Measurements from ENCODE around the gene EXOC3. TPM values are rescaled to one million over a fixed set of nuclear protein-coding genes. Genes with fewer than 3 reads are reported as not detected.

Gene EXOC3
- total RNA-seq, 2 donors from 2014 or later = 38.6 to 53.7 TPM

GRCh38 chr5:415928-416635, 26.9 kb upstream of the EXOC3 start:
- no peak for TF ChIP-seq CTCF (conservative IDR thresholded peaks at IDR 0.05)
- peak; percentile 68 for DNase-seq

GRCh38 chr5:416636-416960, 26.4 kb upstream of the EXOC3 start:
- H3K27me3 ChIP-seq (ENCODE audit: control insufficient read depth, insufficient read depth, low read length, poor library complexity, severe bottlenecking) = no peaks in the 10 kb centered on the region
- Mint-ChIP-seq H3K27ac (no peak overlapping the region), H3K27me3 (ENCODE audit: insufficient read depth) (no peaks in the 10 kb centered on the region), H3K4me1 (peaks cover 16% of the 10 kb centered on the region), H3K4me3 (no peak overlapping the region), H3K9me3 (no peaks in the 10 kb centered on the region), H3K36me3 (ENCODE audit: low read depth) (no peaks in the 10 kb centered on the region)
- H3K4me1 ChIP-seq (ENCODE audit: control insufficient read depth, insufficient read depth, low read length) = peaks cover 8% of the 10 kb centered on the region
- H3K9me3 ChIP-seq (ENCODE audit: control insufficient read depth, low read length) = no peaks in the 10 kb centered on the region
- WGBS, 2 experiments (ENCODE audit: insufficient coverage in 1 of 2, insufficient read length in 1 of 2) = 97% methylated on average over 12 to 14 of the region's 14 CpGs
- no peak for TF ChIP-seq CTCF (conservative IDR thresholded peaks at IDR 0.05)
- peak overlapping the region; percentile 47 for H3K27ac ChIP-seq (ENCODE audit: low read depth, low read length)
- no peaks in the 10 kb centered on the region for H3K36me3 ChIP-seq (ENCODE audit: control insufficient read depth, insufficient read depth, low read length)
- no peak overlapping the region for H3K9ac ChIP-seq (ENCODE audit: extremely low read depth, low read length, poor library complexity, severe bottlenecking)
- peak; percentile 35 for DNase-seq
- H3K4me3 ChIP-seq (ENCODE audit: low read length) = no peak overlapping the region

More at GRCh38 chr5:415928-416635, 26.9 kb upstream of the EXOC3 start:
- H3K27ac Mint-ChIP-seq = peak overlapping the region; percentile 37
- no peak overlapping the region for H3K4me3 Mint-ChIP-seq
- H3K27me3 ChIP-seq (ENCODE audit: control insufficient read depth, insufficient read depth, low read length, poor library complexity, severe bottlenecking) = no peaks in the 10 kb centered on the region
- peaks cover 16% of the 10 kb centered on the region for H3K4me1 Mint-ChIP-seq
- no peaks in the 10 kb centered on the region for H3K27me3 Mint-ChIP-seq (ENCODE audit: insufficient read depth)
- peaks cover 8% of the 10 kb centered on the region for H3K4me1 ChIP-seq (ENCODE audit: control insufficient read depth, insufficient read depth, low read length)
- 87 to 89% methylated on average over 19 to 24 of the region's 24 CpGs for WGBS, 2 experiments (ENCODE audit: insufficient coverage in 1 of 2, insufficient read length in 1 of 2)
- H3K9me3 ChIP-seq (ENCODE audit: control insufficient read depth, low read length) = no peaks in the 10 kb centered on the region
- H3K9me3 Mint-ChIP-seq = no peaks in the 10 kb centered on the region
- H3K36me3 Mint-ChIP-seq (ENCODE audit: low read depth) = no peaks in the 10 kb centered on the region
- H3K4me3 ChIP-seq (ENCODE audit: low read length) = no peak overlapping the region
- H3K36me3 ChIP-seq (ENCODE audit: control insufficient read depth, insufficient read depth, low read length) = no peaks in the 10 kb centered on the region
- no peak overlapping the region for H3K9ac ChIP-seq (ENCODE audit: extremely low read depth, low read length, poor library complexity, severe bottlenecking)
- H3K27ac ChIP-seq (ENCODE audit: low read depth, low read length) = peak overlapping the region; percentile 95

GRCh38 chr5:417301-418161, 25.4 kb upstream of the EXOC3 start:
- Histone ChIP-seq H3K27ac (ENCODE audit: low read depth, low read length) (peak overlapping the region; percentile 80), H3K36me3 (ENCODE audit: control insufficient read depth, insufficient read depth, low read length) (no peaks in the 10 kb centered on the region), H3K9ac (ENCODE audit: extremely low read depth, low read length, poor library complexity, severe bottlenecking) (no peak overlapping the region), H3K4me1 (ENCODE audit: control insufficient read depth, insufficient read depth, low read length) (peaks cover 8% of the 10 kb centered on the region), H3K9me3 (ENCODE audit: control insufficient read depth, low read length) (no peaks in the 10 kb centered on the region), H3K4me3 (ENCODE audit: low read length) (no peak overlapping the region), H3K27me3 (ENCODE audit: control insufficient read depth, insufficient read depth, low read length, poor library complexity, severe bottlenecking) (no peaks in the 10 kb centered on the region)
- Mint-ChIP-seq H3K4me3 (no peak overlapping the region), H3K36me3 (ENCODE audit: low read depth) (no peaks in the 10 kb centered on the region), H3K4me1 (peaks cover 12% of the 10 kb centered on the region), H3K27ac (no peak overlapping the region), H3K9me3 (no peaks in the 10 kb centered on the region), H3K27me3 (ENCODE audit: insufficient read depth) (no peaks in the 10 kb centered on the region)
- DNase-seq = peak; percentile 25
- 91 to 93% methylated on average over 13 to 14 of the region's 14 CpGs for WGBS, 2 experiments (ENCODE audit: insufficient coverage in 1 of 2, insufficient read length in 1 of 2)
- no peak for TF ChIP-seq CTCF (conservative IDR thresholded peaks at IDR 0.05)
